Left lung (tissue), 10 donors: ENCODE results near the gene KLK11. TPM values are rescaled to one million over a fixed set of nuclear protein-coding genes. Genes with fewer than 3 reads are reported as not detected.

ENCODE experiments used
- ATAC-seq: fragments of 200-7000 bp; cut with Tn5 transposase; one replicate; pipeline ENCODE4 v1.9.1; 2020; ENCODE audit warnings: moderate library complexity
- DNase-seq, 4 donors: peaks; one replicate each; pipeline ENCODE4 v3.0.0-alpha.2; 2013 to 2020
- H3K27ac ChIP-seq, 2 donors: fragments of 200-600 bp; sonication (generic) in 1 of 2; one replicate each; pipeline versions ENCODE4 v1.5.0 to v1.8.0; 2020 to 2021
- H3K27me3 ChIP-seq, 2 donors: fragments of 200-600 bp; sonication (generic) in 1 of 2; one replicate each; pipeline versions ENCODE4 v1.5.0 to v1.8.0; 2020 to 2021
- H3K36me3 ChIP-seq, 2 donors: fragments of 200-600 bp; sonication (generic) in 1 of 2; one replicate each; pipeline versions ENCODE4 v1.5.0 to v1.8.0; 2020 to 2021
- H3K4me1 ChIP-seq, 2 donors: fragments of 200-600 bp; one replicate each; pipeline ENCODE4 v1.8.0; 2021
- H3K4me3 ChIP-seq, 2 donors: fragments of 200-600 bp; sonication (generic) in 1 of 2; one replicate each; pipeline versions ENCODE4 v1.5.0 to v1.8.0; 2020 to 2021; ENCODE audit warnings: mild to moderate bottlenecking in 1 of 2
- H3K9me3 ChIP-seq, 2 donors: fragments of 200-600 bp; sonication (generic) in 1 of 2; one replicate each; pipeline versions ENCODE4 v1.5.0 to v1.8.0; 2020 to 2021
- intact Hi-C, 2 donors: fragments of 100-400 bp; cut with DNase I; formaldehyde crosslinking; loops; one replicate each; pipeline versions ENCODE4 v1.11.2 to v1.14.2; 2022
- polyA plus RNA-seq, 6 donors: library from polyadenylated mRNA; unstranded; fragments of 120-200 nt; gene quantifications; one replicate each; pipeline ENCODE4 v1.2.1, GENCODE V29; 2013; ENCODE audit not compliant: insufficient read length in 6 of 6
- total RNA-seq, 2 donors: library from RNA; stranded (reverse); fragmentation: NEBNext Ultra II Directional; extraction: Animal tissue kit (Norgen Biotek cat#: 25700); gene quantifications; one replicate each; pipeline ENCODE4 v1.2.1, GENCODE V29; 2021
- TF ChIP-seq, protein P1 (sequence below), 2 donors: fragments of 200-600 bp; sonication (generic) in 1 of 2; IDR thresholded peaks; one replicate each; pipeline versions ENCODE4 v1.5.0 to v1.8.0; 2021; ENCODE audit warnings: antibody characterized with exemption in 2 of 2
- donor health status: DM: no; HTN: yes; CAD: no.
- donor health status: DM: no; HTN: no; CAD: no.

Gene KLK11
- total and polyA plus RNA-seq, 8 donors: 1.6 to 7.2 (median 3.7) TPM

GRCh38 chr19:51016798-51017683 lies 9.4 kb downstream of the KLK11 start:
- peaks cover 0 to 4% of the 10 kb centered on the region in 2 donors for H3K4me1 ChIP-seq
- TF ChIP-seq, protein P1, sequence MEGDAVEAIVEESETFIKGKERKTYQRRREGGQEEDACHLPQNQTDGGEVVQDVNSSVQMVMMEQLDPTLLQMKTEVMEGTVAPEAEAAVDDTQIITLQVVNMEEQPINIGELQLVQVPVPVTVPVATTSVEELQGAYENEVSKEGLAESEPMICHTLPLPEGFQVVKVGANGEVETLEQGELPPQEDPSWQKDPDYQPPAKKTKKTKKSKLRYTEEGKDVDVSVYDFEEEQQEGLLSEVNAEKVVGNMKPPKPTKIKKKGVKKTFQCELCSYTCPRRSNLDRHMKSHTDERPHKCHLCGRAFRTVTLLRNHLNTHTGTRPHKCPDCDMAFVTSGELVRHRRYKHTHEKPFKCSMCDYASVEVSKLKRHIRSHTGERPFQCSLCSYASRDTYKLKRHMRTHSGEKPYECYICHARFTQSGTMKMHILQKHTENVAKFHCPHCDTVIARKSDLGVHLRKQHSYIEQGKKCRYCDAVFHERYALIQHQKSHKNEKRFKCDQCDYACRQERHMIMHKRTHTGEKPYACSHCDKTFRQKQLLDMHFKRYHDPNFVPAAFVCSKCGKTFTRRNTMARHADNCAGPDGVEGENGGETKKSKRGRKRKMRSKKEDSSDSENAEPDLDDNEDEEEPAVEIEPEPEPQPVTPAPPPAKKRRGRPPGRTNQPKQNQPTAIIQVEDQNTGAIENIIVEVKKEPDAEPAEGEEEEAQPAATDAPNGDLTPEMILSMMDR (IDR thresholded peaks at IDR 0.05): peak in 1 of 2 donors; percentile 67
- DNase-seq (peak in 2 of 4 donors; percentile 54 to 91), ATAC-seq (peak; percentile 55)
- H3K9me3 ChIP-seq: no peaks in the 10 kb centered on the region
- no peak overlapping the region for H3K27ac ChIP-seq
- H3K4me3 ChIP-seq: no peak overlapping the region
- no peaks in the 10 kb centered on the region for H3K36me3 ChIP-seq
- intact Hi-C loops: no loop called here
- peaks cover 34 to 96% of the 10 kb centered on the region in 2 donors for H3K27me3 ChIP-seq

- Histone ChIP-seq H3K4me3 (no peak overlapping the region), H3K4me1 (peaks cover 0 to 4% of the 10 kb centered on the region in 2 donors), H3K36me3 (no peaks in the 10 kb centered on the region), H3K27me3 (peaks cover 34 to 99% of the 10 kb centered on the region in 2 donors), H3K9me3 (no peaks in the 10 kb centered on the region), H3K27ac (no peak overlapping the region)
- TF ChIP-seq, protein P1 (IDR thresholded peaks at IDR 0.05): no peak
- intact Hi-C loops: no loop called here
- DNase-seq: no peak
- no peak for ATAC-seq
Observed at GRCh38 chr19:51015691-51016267, 10.6 kb downstream of the KLK11 start.

GRCh38 chr19:51014242-51014641 lies 12.2 kb downstream of the KLK11 start:
- peaks cover 29 to 99% of the 10 kb centered on the region in 2 donors for H3K27me3 ChIP-seq
- H3K9me3 ChIP-seq: no peaks in the 10 kb centered on the region
- H3K36me3 ChIP-seq: no peaks in the 10 kb centered on the region
- no peak for DNase-seq
- no peak overlapping the region for H3K27ac ChIP-seq
- H3K4me3 ChIP-seq: no peak overlapping the region
- H3K4me1 ChIP-seq: peaks cover 0 to 4% of the 10 kb centered on the region in 2 donors
- intact Hi-C loops: no loop called here
- TF ChIP-seq, protein P1 (IDR thresholded peaks at IDR 0.05): no peak
- ATAC-seq: no peak

GRCh38 chr19:51012661-51013190 lies 13.7 kb downstream of the KLK11 start:
- no peaks in the 10 kb centered on the region for H3K9me3 ChIP-seq
- peaks cover 0 to 4% of the 10 kb centered on the region in 2 donors for H3K4me1 ChIP-seq
- ATAC-seq: no peak
- peaks cover 15 to 98% of the 10 kb centered on the region in 2 donors for H3K27me3 ChIP-seq
- TF ChIP-seq, protein P1 (IDR thresholded peaks at IDR 0.05): no peak
- no peak overlapping the region for H3K27ac ChIP-seq
- no peak for DNase-seq
- intact Hi-C loops: no loop called here
- no peaks in the 10 kb centered on the region for H3K36me3 ChIP-seq
- H3K4me3 ChIP-seq: no peak overlapping the region
